Erythroblast (primary cell): ENCODE results near the gene ST6GALNAC3.

ENCODE experiments used
- GATA1 ChIP-seq: IDR thresholded peaks from 2 replicates; pipeline ENCODE4 v1.6.1; 2011; ENCODE audit warnings: low read depth, mild to moderate bottlenecking, control low read depth, low read length, moderate library complexity
- POLR2A ChIP-seq: IDR thresholded peaks from 2 replicates; pipeline ENCODE4 v1.6.1; 2011; ENCODE audit warnings: mild to moderate bottlenecking, low read length

- TF ChIP-seq POLR2A = no peak
- no peak for TF ChIP-seq GATA1
Observed at GRCh38 chr1:76668046-76668445, 593.5 kb downstream of the ST6GALNAC3 start.
